Ectodermal cell (in vitro differentiated cells): ENCODE measurements around the gene MMP25.
"Not testable (repeated sequence)": the region's sequence is repeated elsewhere in the genome, so short reads cannot be mapped to it uniquely, and the experiment has no call there.

Experiments
- H3K27ac ChIP-seq: 2 replicates; pipeline ENCODE4 v1.7.0; 2013; ENCODE audit warnings: mild to moderate bottlenecking, low read depth, low read length; ENCODE audit not compliant: insufficient read depth, poor library complexity, severe bottlenecking
- H3K27me3 ChIP-seq: 2 replicates; pipeline ENCODE4 v1.7.0; 2013; ENCODE audit warnings: mild to moderate bottlenecking, low read length; ENCODE audit not compliant: insufficient read depth, control insufficient read depth, poor library complexity, severe bottlenecking
- H3K36me3 ChIP-seq: one replicate; pipeline ENCODE4 v1.7.0; 2013; ENCODE audit warnings: low read length; ENCODE audit not compliant: control insufficient read depth, insufficient read depth
- H3K4me1 ChIP-seq: one replicate; pipeline ENCODE4 v1.7.0; 2013; ENCODE audit warnings: low read length; ENCODE audit not compliant: control insufficient read depth, insufficient read depth
- H3K4me3 ChIP-seq: 2 replicates; pipeline ENCODE4 v1.7.0; 2013; ENCODE audit warnings: low read depth, low read length, control low read depth; ENCODE audit not compliant: insufficient read depth
- H3K9me3 ChIP-seq: 2 replicates; pipeline ENCODE4 v1.7.0; 2013; ENCODE audit warnings: mild to moderate bottlenecking, low read length, moderate library complexity; ENCODE audit not compliant: control insufficient read depth
- WGBS, 2 experiments: methylation state at CpG; one replicate each; pipeline ENCODE4 v1.1.7; 2013; ENCODE audit warnings: missing lambda C conversion rate in 2 of 2; 5-methylcytosine and 5-hydroxymethylcytosine counted together

The MMP25 gene

GRCh38 chr16:3044708-3045107 lies 1.7 kb upstream of the MMP25 start:
- Histone ChIP-seq H3K4me1 (no peaks in the 10 kb centered on the region), H3K4me3 (no peak overlapping the region), H3K27me3 (peaks cover 64% of the 10 kb centered on the region), H3K27ac (no peak overlapping the region), H3K36me3 (no peaks in the 10 kb centered on the region), H3K9me3 (no peaks in the 10 kb centered on the region)
- WGBS, 2 experiments = 90 to 93% methylated on average over 5 to 6 of the region's 6 CpGs

- H3K4me3 ChIP-seq = peak overlapping the region; percentile 56
- H3K27me3 ChIP-seq = peaks cover 63% of the 10 kb centered on the region
- 1 to 2% methylated on average over 54 of the region's 54 CpGs for WGBS, 2 experiments
Measured at GRCh38 chr16:3046641-3047386, 453 bp downstream of the MMP25 start.

GRCh38 chr16:3047387-3047720 lies 993 bp downstream of the MMP25 start:
- WGBS, 2 experiments = 31 to 33% methylated on average over 13 of the region's 13 CpGs
- Histone ChIP-seq H3K4me3 (no peak overlapping the region), H3K27me3 (peaks cover 63% of the 10 kb centered on the region), H3K4me1 (no peaks in the 10 kb centered on the region), H3K36me3 (no peaks in the 10 kb centered on the region), H3K27ac (no peak overlapping the region), H3K9me3 (no peaks in the 10 kb centered on the region)

More at GRCh38 chr16:3046641-3047386, 453 bp downstream of the MMP25 start:
- Histone ChIP-seq H3K27ac (no peak overlapping the region), H3K9me3 (no peaks in the 10 kb centered on the region), H3K36me3 (no peaks in the 10 kb centered on the region), H3K4me1 (no peaks in the 10 kb centered on the region)

GRCh38 chr16:3049921-3050481 lies 3.6 kb downstream of the MMP25 start:
- no peaks in the 10 kb centered on the region for H3K4me1 ChIP-seq
- 91% methylated on average over 26 of the region's 26 CpGs for WGBS, 2 experiments
- no peak overlapping the region for H3K4me3 ChIP-seq
- H3K27me3 ChIP-seq = peaks cover 42% of the 10 kb centered on the region
- H3K9me3 ChIP-seq = no peaks in the 10 kb centered on the region
- H3K27ac ChIP-seq = no peak overlapping the region
- no peaks in the 10 kb centered on the region for H3K36me3 ChIP-seq

- WGBS, 2 experiments = 93 to 95% methylated on average over 5 of the region's 5 CpGs
Measured at GRCh38 chr16:3050487-3050886, 4.1 kb downstream of the MMP25 start.

GRCh38 chr16:3051009-3051408 lies 4.6 kb downstream of the MMP25 start:
- Histone ChIP-seq H3K9me3 (no peaks in the 10 kb centered on the region), H3K27ac (no peak overlapping the region), H3K4me3 (no peak overlapping the region), H3K27me3 (peaks cover 32% of the 10 kb centered on the region), H3K36me3 (no peaks in the 10 kb centered on the region), H3K4me1 (no peaks in the 10 kb centered on the region)
- 86 to 89% methylated on average over 4 of the region's 4 CpGs for WGBS, 2 experiments

More at GRCh38 chr16:3050487-3050886, 4.1 kb downstream of the MMP25 start:
- Histone ChIP-seq H3K36me3 (no peaks in the 10 kb centered on the region), H3K9me3 (no peaks in the 10 kb centered on the region), H3K4me3 (no peak overlapping the region), H3K27ac (no peak overlapping the region), H3K27me3 (peaks cover 37% of the 10 kb centered on the region), H3K4me1 (no peaks in the 10 kb centered on the region)

DNA sequence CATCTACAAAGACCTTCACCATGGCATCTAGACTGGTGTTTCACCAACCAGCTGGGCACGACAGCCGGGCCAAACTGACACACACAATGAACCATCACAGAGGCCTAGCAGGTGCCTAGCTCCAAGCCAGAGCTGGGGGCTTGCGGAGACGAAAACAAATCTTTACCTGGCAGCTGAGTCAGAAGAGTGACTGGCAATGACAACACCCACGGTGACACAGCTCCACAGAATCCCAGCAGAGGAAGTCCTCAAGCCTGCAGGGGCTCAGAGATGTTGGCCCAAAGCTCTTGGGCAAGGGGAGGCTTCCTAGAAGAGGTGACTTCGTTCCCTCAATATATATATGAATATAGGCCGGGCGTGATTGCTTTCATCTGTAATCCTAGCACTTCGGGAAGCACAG lies 5.1 kb downstream of the MMP25 start:
- 83 to 90% methylated on average over 9 of the region's 9 CpGs for WGBS, 2 experiments
- H3K9me3 ChIP-seq = no peaks in the 10 kb centered on the region
- H3K36me3 ChIP-seq = no peaks in the 10 kb centered on the region
- H3K27me3 ChIP-seq = peaks cover 27% of the 10 kb centered on the region
- H3K4me3 ChIP-seq = no peak overlapping the region
- no peaks in the 10 kb centered on the region for H3K4me1 ChIP-seq
- no peak overlapping the region for H3K27ac ChIP-seq

GRCh38 chr16:3052571-3053329 lies 6.4 kb downstream of the MMP25 start:
- 83 to 90% methylated on average over 10 of the region's 12 CpGs for WGBS, 2 experiments

GRCh38 chr16:3053330-3053710 lies 7.0 kb downstream of the MMP25 start:
- WGBS, 2 experiments = 79 to 80% methylated on average over 7 to 9 of the region's 13 CpGs

More at GRCh38 chr16:3052571-3053329, 6.4 kb downstream of the MMP25 start:
- not testable (repeated sequence) for H3K4me3 ChIP-seq, H3K4me1 ChIP-seq, H3K9me3 ChIP-seq, H3K27ac ChIP-seq, H3K36me3 ChIP-seq
- peaks cover 19% of the 10 kb centered on the region for H3K27me3 ChIP-seq

GRCh38 chr16:3054965-3055733 lies 8.8 kb downstream of the MMP25 start:
- H3K27me3 ChIP-seq = peaks cover 15% of the 10 kb centered on the region
- H3K4me3 ChIP-seq = no peak overlapping the region
- H3K9me3 ChIP-seq = no peaks in the 10 kb centered on the region
- no peak overlapping the region for H3K27ac ChIP-seq
- WGBS, 2 experiments = 87 to 88% methylated on average over 17 of the region's 17 CpGs
- H3K4me1 ChIP-seq = peaks cover 6% of the 10 kb centered on the region
- H3K36me3 ChIP-seq = no peaks in the 10 kb centered on the region

More at GRCh38 chr16:3053330-3053710, 7.0 kb downstream of the MMP25 start:
- H3K4me1 ChIP-seq, H3K9me3 ChIP-seq, H3K36me3 ChIP-seq, H3K4me3 ChIP-seq, H3K27ac ChIP-seq: not testable (repeated sequence)
- H3K27me3 ChIP-seq = peaks cover 19% of the 10 kb centered on the region
